ENCODE measurements around the gene LMOD2.

LMOD2 gene, protein sequence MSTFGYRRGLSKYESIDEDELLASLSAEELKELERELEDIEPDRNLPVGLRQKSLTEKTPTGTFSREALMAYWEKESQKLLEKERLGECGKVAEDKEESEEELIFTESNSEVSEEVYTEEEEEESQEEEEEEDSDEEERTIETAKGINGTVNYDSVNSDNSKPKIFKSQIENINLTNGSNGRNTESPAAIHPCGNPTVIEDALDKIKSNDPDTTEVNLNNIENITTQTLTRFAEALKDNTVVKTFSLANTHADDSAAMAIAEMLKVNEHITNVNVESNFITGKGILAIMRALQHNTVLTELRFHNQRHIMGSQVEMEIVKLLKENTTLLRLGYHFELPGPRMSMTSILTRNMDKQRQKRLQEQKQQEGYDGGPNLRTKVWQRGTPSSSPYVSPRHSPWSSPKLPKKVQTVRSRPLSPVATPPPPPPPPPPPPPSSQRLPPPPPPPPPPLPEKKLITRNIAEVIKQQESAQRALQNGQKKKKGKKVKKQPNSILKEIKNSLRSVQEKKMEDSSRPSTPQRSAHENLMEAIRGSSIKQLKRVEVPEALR

DNA sequence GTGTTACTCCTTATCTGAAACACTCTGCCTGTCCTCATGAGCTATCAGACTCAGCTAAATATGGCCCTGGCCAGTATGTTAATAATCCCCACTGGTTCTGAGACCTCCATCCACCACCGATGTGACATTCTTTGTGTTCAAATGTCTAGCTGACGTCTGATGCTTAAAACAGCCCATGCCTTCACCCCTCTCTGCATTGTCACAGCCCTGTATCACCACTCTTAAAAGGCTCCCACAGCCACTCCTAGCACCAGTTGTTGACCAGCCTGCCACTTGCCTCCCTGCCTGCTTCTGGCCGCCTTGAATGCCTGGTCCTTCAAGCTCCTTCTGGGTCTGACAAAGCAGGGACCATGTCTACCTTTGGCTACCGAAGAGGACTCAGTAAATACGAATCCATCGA lies at the start of gene LMOD2:
Gene LMOD2 (plus strand): TSS at position 253 of the 400 bp plus-strand sequence. CDS start 98 bp downstream, at position 351.
- no peak within 1 kb of the TSS for H3K4me3 ChIP-seq (ENCODE audit: low read length)
- DNase-seq (ENCODE audit: low read depth): no peak
- TF ChIP-seq, protein P1, sequence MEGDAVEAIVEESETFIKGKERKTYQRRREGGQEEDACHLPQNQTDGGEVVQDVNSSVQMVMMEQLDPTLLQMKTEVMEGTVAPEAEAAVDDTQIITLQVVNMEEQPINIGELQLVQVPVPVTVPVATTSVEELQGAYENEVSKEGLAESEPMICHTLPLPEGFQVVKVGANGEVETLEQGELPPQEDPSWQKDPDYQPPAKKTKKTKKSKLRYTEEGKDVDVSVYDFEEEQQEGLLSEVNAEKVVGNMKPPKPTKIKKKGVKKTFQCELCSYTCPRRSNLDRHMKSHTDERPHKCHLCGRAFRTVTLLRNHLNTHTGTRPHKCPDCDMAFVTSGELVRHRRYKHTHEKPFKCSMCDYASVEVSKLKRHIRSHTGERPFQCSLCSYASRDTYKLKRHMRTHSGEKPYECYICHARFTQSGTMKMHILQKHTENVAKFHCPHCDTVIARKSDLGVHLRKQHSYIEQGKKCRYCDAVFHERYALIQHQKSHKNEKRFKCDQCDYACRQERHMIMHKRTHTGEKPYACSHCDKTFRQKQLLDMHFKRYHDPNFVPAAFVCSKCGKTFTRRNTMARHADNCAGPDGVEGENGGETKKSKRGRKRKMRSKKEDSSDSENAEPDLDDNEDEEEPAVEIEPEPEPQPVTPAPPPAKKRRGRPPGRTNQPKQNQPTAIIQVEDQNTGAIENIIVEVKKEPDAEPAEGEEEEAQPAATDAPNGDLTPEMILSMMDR (conservative IDR thresholded peaks at IDR 0.05; ENCODE audit: low read length): no peak

DNA sequence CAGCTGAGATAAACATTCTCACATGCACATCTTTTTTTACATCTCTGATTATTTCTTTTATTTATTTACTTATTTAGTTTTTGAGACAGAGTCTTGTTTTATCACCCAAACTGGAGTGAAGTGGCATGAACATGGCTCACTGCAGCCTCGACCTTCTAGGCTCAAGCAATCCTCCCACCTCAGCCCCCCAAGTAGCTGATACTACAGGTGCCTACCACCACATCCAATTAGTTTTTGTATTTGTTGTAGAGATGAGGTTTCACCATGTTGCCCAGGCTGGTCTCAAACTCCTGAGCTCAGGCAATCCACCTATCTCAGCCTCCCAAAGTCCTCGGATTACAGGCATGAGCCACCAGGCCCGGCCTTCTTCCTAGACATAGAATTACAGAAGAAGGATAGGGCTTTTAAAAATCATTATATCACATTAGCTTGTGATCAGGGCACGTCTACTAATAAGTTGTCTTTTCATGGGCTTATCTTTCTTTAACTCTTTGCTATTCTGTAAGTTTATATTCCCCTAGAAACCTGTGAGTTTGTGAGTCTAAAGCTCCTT lies 48.2 kb upstream of the LMOD2 start:
- TF ChIP-seq, protein P1 (conservative IDR thresholded peaks at IDR 0.05; ENCODE audit: low read length): no peak
- no peak overlapping the region for H3K4me3 ChIP-seq (ENCODE audit: low read length)
- no peak for DNase-seq (ENCODE audit: low read depth)

DNA sequence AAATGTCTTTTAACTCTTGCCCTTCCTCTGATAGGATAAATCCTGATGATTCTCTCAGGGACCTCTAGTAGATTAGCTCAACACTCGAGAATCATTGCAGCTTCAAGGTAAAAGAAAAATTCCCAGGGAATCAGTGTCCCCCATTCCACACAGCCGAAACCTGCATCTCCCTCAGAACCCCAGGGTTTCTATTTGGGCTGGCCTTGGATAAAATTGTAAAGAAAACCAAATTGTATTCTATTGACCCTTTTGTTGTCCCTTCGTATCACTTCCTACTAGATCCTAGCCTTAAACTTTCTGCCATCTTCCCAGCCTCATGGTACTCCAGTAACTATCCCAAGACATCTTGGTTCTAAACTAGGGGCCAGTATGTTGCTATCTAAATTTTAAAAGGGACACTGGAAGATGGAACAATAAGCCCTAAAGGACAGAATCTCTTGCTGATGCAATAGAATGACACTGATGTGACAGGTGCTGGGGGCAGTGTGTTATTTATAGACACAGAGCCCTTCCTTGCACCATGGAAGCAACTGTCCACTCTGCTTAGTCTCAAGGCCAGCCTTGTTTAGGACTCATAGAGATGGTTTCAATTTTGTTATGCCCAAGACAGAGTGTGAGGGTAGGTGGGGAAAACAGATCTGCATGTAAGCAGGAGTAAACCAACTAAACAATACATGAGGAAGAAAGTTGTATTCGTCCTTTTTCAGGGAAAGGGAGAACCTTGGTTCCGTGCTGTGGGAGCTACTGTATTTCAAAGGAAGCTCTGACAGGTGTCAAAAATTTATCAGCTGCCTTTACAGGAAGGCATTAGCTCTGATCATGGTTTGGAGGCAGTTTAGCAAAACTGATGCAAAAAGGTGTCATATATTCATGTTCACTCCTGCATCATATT lies 46.4 kb upstream of the LMOD2 start:
- H3K4me3 ChIP-seq (ENCODE audit: low read length): no peak overlapping the region
- TF ChIP-seq, protein P1 (conservative IDR thresholded peaks at IDR 0.05; ENCODE audit: low read length): no peak

DNA sequence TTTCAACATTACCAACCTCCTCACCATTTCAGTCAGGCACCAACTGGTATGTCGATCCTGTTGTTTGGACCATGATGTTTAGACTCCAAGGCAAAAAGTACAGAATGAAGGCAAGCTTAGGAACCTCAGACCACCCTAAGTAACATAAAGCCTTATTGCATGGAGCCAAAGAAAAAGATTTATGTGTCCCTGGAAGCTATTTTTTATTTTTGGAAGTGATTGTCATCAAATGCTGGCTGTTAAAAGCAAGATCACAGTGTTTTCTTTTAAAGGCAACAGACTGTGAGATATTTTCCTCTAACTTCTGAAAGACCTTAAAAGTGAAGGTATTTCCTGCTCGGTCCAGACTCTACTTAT lies 45.8 kb upstream of the LMOD2 start:
- TF ChIP-seq, protein P1 (conservative IDR thresholded peaks at IDR 0.05; ENCODE audit: low read length): no peak
- no peak overlapping the region for H3K4me3 ChIP-seq (ENCODE audit: low read length)
- DNase-seq (ENCODE audit: low read depth): no peak

More for the DNA sequence above, 46.4 kb upstream of the LMOD2 start:
- DNase-seq (ENCODE audit: low read depth): no peak

DNA sequence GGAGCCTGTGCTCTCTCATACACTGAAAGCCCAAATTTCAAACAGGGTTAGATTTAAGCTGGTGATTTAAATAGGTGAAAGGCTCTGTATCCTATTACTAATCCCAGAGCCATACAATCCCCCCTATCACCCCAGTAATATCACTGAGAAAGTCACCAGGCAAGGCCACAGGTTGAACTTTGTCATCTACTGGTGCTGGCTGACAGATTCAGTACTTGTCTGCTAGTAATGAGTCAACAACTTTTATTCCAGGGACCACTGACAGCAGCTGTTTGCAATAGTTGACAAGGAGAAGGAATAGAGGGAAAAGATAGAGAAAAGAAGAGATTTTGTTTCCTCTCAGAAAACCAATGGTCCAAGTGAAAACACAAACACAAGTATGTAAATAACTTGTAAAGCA lies 43.6 kb upstream of the LMOD2 start:
- H3K4me3 ChIP-seq (ENCODE audit: low read length): no peak overlapping the region
- TF ChIP-seq, protein P1 (conservative IDR thresholded peaks at IDR 0.05; ENCODE audit: low read length): no peak
- DNase-seq (ENCODE audit: low read depth): no peak

DNA sequence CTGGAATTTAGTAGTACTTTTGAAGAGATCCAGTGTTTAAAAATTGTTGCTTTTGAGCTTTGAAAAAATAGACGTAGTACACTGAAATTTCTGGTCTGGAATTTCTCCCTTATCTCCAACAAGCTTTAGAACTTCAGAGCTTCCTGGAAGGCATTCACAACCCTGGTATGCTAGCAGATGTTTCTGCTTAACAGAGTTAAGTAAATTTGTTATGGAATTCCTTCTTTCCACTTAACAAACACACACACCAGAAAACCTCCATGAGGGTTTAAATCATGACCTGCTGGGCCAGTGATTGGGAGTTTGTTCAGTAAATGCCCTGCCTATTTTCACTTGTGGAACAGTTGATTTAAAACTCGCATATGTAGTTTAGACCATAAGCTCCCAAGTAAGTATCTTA lies 40.3 kb upstream of the LMOD2 start:
- TF ChIP-seq, protein P1 (conservative IDR thresholded peaks at IDR 0.05; ENCODE audit: low read length): no peak
- H3K4me3 ChIP-seq (ENCODE audit: low read length): no peak overlapping the region
- peak; percentile 81 for DNase-seq (ENCODE audit: low read depth)
